DMS153 (cell line): ENCODE data around the gene NDST3.

ENCODE experiments used
- DNase-seq: peaks from one replicate; lab custom pipeline; 2025; lab: John Stamatoyannopoulos, UW

The NDST3 gene

GRCh38 chr4:118034053-118034785 lies at the start of gene NDST3:
Gene NDST3, plus strand, starts transcription at chr4:118034486. Its CDS starts 19,425 bp downstream, at chr4:118053911.
- peak; percentile 72 for DNase-seq

- no peak for DNase-seq
These were observed 48.0 kb upstream of the NDST3 start for GRCh38 chr4:117986321-117986720.

- DNase-seq: no peak
These were observed 46.8 kb upstream of the NDST3 start for GRCh38 chr4:117987464-117987863.

- no peak for DNase-seq
These were observed 37.4 kb upstream of the NDST3 start for GRCh38 chr4:117996891-117997290.

- no peak for DNase-seq
These were observed 30.2 kb upstream of the NDST3 start for GRCh38 chr4:118004088-118004487.

GRCh38 chr4:118005883-118006282 lies 28.4 kb upstream of the NDST3 start:
- DNase-seq: no peak

GRCh38 chr4:118012142-118012541 lies 22.1 kb upstream of the NDST3 start:
- DNase-seq: no peak

GRCh38 chr4:118014831-118015230 lies 19.5 kb upstream of the NDST3 start:
- no peak for DNase-seq

GRCh38 chr4:118018381-118019145 lies 15.7 kb upstream of the NDST3 start:
- no peak for DNase-seq

GRCh38 chr4:118026806-118027205 lies 7.5 kb upstream of the NDST3 start:
- DNase-seq: no peak

GRCh38 chr4:118029224-118029623 lies 5.1 kb upstream of the NDST3 start:
- no peak for DNase-seq

GRCh38 chr4:118032691-118033090 lies 1.6 kb upstream of the NDST3 start:
- DNase-seq: no peak

- DNase-seq: no peak
These were observed 886 bp upstream of the NDST3 start for GRCh38 chr4:118033148-118034052.

- DNase-seq: no peak
These were observed 1.0 kb downstream of the NDST3 start for GRCh38 chr4:118035309-118035708.

- DNase-seq: no peak
These were observed 2.0 kb downstream of the NDST3 start for GRCh38 chr4:118036336-118036735.

GRCh38 chr4:118037955-118038354 lies 3.7 kb downstream of the NDST3 start:
- no peak for DNase-seq

- DNase-seq: no peak
These were observed 12.0 kb downstream of the NDST3 start for GRCh38 chr4:118046323-118046722.

- DNase-seq: no peak
These were observed 12.8 kb downstream of the NDST3 start for GRCh38 chr4:118047043-118047442.

GRCh38 chr4:118058955-118059354 lies 24.7 kb downstream of the NDST3 start:
- no peak for DNase-seq

GRCh38 chr4:118059397-118059796 lies 25.1 kb downstream of the NDST3 start:
- DNase-seq: no peak

- DNase-seq: no peak
These were observed 42.9 kb downstream of the NDST3 start for GRCh38 chr4:118076958-118077766.

- no peak for DNase-seq
These were observed 43.5 kb downstream of the NDST3 start for GRCh38 chr4:118077767-118078105.
